SKM-1 (cell line): ENCODE measurements around the gene SGMS1.
"Not testable (repeated sequence)": the region's sequence is repeated elsewhere in the genome, so short reads cannot be mapped to it uniquely, and the experiment has no call there.

Experiments used
- DNase-seq: peaks from one replicate; lab custom pipeline; 2025; ENCODE audit not compliant: unreplicated experiment; lab: John Stamatoyannopoulos, UW

The SGMS1 gene

DNA sequence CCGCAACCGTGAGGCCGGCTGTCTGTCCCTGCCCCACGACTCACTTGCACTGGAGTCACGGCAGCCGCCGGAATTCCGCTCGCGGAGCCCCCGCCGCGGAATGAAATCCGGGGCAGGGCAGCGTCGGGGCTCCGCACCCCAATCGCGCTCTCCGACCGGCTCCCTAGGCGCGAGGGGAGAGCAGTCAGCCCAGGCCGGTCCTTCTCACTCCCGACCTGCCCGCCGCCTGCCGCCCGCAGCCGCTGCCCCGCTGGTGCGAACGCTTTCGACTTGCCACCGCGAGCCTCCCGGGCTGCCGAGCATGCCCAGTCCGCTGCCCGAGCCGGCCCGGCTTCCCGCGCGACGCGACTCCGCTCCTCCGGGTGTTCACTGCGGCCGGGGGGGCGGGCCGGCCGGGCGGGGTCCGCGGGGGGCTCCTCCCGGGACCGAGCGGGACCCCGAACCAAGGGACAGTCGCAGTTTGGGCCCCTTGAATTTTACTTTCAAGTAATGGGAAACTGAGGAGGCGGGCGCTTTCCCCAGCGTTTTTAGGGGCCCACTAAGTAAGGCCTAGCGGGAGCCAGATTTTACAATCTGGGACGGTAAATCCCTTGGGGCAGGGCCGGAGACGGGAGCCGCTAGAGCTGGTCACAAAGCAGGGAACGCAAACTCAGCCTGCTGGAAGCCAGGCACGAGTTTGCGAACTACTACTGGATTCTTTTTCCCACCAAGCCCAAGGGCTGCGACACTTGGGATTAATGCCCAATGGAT lies at the start of gene SGMS1:
TSS of gene SGMS1 (minus strand) at position 294 of the 750 bp plus-strand sequence. CDS start 279,842 bp downstream, outside the sequence.
- DNase-seq: peak; percentile 44

DNA sequence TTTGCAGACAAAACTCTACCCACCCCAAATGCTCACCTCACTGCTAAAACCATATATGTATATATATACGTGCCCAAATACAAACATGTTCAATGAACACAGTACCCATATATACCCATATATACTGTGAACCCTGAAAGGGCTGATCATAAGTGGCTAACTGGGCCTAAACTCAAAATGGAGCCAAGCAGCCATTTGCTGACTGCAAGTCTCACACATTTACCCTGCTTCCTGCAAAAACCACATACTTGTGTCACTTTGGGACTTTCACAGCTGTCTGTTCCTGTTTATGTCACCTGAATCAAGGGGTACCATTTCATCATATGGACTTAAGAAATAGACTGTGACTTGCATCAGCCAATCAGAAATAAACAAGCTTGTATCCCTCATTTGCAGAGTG lies 48.4 kb upstream of the SGMS1 start:
- peak; percentile 7 for DNase-seq

DNA sequence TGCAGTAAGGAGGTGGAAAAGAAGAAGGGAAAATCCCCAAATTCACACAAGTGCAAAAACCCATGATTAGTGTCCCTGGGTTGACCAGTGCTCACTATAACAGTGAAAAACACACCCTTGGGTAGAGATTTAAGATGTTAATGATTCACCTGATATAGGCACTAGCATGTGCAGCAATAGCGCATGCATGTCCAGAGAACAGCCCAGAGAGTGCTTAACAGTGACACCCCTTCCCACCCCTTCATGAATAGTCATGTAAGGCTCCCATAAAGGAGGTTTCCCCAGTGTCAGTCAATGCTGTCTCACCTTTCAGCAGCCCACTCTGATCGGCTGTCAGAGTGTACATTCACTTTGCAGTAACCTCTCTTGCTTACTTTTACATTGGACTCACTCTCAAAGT lies 47.9 kb upstream of the SGMS1 start:
- DNase-seq: not testable (repeated sequence)

DNA sequence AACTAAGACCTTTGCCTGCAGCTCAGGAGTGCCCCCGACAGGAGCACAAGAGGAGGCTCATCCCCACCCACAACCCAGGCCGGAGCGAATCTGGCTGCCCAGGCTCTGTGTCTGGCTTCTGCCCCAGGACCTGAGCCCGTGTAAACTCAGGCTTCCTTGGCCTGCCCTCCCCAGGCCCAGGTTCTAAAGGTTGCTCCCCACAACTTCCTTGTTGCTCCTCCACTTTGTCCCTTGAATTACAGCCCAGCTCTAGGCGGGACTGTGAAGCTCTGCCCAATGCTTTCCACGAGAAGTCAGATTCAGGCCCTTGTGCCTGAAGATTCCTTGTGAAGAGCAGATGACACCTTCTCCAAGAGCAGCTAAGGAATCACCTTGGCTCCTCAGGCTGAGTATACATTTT lies 46.2 kb upstream of the SGMS1 start:
- not testable (repeated sequence) for DNase-seq

DNA sequence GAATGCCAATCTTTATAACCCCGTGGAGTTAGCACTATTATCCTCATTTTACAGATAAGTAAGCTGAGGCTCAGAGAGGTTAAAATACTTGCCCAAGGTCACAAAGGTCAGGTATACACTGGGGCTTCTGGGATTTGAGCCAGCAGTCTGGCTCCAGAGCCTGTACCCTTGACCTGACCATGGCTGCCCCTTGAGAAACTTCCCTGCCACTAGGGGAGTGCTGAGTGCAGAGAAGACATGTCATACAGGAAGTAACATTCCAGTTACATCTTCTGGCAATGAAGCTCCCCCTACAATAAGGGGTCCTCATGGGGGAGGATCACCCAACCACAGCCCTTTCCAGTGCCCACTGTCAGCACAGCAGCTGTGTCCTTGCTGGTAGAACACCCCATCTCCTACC lies 43.6 kb upstream of the SGMS1 start:
- not testable (repeated sequence) for DNase-seq

DNA sequence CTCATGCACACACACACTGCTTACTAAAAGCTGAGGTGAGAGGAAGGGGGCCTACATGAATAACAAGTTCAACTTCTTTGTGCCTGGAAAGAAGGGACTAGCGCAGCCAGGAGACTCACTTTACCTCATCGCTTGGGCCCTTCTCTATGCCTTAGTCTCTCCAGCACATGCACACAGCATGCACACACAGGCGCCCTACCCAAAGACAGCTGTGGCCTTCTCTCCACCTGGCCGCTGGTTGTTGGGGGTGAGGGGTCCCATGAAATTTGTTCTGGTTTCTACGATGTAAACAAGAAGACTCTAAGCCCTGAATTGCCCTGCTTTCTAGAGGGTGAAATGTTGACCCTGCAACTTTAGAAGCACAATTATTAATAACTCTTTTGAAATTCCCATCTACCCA lies 38.7 kb upstream of the SGMS1 start:
- DNase-seq: not testable (repeated sequence)

DNA sequence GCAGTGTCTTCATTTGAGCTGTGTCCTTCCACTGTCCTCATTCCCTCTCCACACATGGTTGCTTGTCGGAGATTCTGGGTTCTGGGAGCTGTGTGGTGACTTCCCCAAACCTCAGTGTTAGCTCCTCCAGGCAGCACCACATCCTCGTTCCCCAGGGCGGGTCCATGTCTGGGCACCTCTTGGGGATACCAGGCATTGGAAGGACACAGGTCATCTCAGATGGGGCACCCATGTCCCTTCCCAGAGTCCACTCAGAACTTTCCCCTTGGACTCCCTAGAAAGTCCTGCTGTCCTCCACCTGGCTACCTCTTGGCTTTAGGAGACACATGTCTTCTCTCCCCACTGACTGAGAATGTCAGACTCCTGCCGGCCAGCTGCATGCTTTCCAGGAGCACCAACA lies 37.8 kb upstream of the SGMS1 start:
- DNase-seq: not testable (repeated sequence)

DNA sequence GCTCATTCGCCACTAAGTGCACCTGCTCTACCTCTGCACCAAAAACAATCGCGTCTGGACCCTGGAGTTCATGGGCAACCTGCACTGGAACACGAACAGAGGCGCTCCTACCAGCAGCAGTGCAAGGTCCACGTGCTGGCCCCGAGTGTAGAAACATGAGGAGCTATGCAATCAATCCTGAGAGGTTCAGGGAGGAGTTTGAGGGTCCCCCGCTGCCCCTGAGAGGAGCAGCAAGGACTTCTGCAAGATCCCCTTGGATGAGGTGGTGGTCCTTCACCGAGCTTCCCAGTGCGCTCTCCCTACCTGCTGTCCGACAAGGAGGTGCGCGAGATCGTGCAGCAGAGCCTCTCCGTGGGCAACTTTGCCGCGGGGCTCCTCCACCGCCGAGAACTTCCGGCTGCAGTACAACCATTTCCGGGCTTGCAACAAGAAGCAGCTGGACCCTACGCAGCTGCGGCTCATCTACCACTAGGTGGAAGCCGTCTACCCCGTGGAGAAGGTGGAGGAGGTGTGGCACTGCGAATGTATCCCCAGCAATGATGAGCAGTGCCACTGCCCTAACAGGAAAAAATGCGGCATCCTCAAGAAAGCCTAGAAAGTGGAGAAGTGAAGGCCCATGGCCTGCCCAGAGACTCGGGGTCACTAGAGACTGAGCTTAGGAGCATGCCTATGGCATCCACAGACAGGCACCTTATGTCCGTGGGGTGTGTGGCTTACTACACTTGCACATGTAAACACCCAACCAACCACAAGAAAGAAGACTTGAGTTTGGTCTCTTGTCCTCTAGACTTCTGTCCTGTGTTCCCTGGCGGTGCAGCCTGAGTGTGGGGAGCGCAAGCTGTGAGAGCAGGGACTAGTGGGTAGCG lies 36.3 kb upstream of the SGMS1 start:
- DNase-seq: not testable (repeated sequence)

DNA sequence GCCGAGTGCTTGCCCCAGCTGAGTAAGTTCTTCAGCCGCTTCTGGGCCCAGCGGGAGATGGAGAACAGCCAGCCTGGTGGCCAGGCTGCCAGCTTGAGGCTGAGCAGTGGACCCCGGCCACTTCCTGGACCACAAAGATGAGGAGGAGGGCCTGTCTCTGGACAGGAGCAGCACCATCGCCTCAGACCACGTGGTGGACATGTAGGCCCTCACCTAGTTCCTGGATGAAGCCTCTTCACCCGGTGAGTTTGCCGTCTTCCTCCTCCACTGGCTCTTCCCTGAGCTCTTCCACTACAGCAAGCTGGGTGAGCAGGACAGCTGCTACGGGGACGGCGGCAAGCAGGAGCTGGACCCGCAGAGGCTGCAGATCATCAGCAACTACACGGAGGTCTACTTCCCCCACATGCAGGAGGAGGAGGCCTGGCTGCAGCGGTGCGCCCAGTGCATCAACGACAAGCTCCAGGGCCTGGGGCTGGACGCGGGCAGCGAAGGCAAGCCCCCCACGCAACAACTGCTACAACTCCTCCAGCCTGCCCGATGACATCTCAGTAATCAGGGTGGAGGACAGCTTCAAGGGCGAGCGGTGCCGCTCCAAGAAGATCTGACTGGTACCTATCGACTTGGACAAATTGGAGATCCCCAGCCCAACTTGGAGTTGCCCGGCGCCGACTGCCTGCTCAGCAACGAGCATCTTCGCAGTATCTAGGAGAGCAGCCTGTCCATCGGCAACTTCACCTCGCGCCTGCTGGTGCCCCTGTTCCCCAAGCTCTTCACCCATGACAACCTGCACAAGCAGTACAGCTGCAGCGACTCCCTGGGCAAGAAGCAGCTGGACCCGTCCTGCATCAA lies 35.5 kb upstream of the SGMS1 start:
- DNase-seq: not testable (repeated sequence)

DNA sequence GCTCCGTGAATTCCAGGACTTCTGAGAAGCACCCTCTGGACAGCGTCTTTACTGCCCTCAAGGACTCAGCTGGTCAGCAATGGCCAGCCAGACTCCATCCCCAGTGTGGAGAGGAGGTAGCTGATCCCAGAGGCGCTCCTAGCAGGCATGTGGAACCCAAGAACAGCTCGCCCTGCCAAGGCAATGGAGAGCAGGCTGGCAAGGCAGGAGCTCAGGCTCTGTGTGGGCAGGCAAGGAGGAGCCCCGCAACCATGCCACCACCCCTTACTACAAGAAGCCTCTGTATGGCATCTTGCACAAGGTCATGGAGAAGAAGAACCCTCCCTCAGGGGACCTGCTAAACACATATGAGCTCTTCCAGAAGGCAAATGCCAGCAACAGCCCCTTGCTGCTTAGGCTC lies 34.4 kb upstream of the SGMS1 start:
- DNase-seq: no peak

DNA sequence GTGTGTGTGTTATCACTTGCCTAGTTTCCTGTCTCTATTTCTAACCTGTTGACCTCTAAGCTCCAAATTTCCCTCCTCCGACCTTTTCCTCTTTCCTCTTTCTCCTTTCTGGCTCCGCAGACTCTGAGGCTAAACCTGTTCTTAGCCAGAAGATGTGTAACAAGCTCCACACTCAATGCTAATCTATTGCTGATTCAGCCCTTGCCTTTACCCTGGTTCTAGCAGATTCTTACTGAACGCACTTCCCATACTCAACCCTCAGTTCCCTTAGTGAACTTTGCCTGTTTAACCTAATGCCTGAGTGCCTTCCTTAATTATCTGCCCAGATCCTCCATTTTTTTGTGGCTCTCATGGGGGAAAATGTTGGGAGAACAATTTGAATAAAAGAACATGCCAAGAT lies 30.0 kb upstream of the SGMS1 start:
- DNase-seq: no peak

DNA sequence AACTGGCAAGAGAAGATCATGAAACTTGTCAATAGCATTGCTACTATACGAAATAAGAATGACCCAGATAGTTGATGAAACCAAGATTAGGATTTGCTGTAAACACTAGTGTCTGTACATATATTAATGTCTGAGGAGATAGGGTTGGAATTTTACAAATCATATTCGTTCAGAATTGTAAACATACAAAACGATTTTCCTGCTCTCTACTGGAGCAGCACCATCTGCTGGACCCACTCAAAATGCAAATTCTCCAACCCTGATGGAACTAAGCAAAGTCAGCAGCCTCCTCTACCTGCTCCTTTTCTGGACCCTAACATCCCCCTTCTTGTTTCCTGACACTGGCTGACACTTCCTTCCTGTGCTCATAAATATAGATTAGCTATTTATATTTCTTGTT lies 29.4 kb upstream of the SGMS1 start:
- peak; percentile 24 for DNase-seq

DNA sequence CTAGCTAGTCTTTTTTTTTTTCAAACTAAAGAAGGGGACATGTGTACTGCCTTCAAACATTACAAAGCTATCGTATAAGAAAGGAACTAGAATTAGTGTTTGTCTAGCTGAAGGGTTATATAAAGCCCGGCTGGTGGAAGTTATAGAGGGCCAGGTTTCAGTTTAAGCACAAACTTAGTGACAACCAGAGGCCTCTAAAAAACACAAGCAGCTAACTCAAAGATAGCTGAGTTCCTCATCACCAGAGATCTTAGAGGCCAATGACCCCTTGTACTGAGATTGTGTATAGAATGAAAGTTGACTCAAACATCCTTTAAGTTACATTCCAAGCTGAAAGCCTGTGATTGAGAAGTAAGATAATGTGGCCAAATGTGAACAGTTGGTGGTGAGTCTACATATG lies 28.1 kb upstream of the SGMS1 start:
- no peak for DNase-seq

DNA sequence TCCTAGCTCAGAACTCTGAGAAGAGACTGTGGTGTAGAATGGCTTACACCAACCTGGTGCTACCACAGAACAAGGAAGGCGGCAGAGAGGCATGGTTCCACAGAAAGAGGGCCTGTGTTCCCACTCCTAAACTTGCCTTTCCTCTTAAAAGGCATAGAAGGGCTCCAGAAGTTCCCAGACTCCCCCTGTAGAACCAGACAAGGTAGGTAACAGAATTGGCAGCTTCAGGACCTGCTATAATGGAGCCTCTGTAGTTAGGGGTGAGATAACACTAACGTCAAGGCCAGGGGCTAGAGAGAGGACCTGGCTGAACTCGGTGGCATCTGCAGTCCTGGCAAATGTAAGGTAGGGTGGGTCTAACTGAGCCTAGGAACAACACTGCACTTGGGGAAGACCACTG lies 26.7 kb upstream of the SGMS1 start:
- no peak for DNase-seq

DNA sequence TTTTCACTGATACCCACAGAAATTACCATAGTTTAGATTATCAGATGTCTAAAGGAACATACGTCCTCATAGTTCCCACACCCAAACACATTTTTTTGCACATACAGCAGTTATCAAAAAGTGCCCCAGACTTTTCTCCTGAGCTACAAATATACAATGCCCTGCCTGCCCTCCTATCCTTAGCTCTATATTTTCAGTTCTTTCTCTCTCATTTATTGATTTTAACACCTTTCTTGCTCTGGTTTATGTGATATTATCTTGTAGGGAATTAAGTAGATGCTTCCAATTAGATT lies 25.1 kb upstream of the SGMS1 start:
- no peak for DNase-seq

DNA sequence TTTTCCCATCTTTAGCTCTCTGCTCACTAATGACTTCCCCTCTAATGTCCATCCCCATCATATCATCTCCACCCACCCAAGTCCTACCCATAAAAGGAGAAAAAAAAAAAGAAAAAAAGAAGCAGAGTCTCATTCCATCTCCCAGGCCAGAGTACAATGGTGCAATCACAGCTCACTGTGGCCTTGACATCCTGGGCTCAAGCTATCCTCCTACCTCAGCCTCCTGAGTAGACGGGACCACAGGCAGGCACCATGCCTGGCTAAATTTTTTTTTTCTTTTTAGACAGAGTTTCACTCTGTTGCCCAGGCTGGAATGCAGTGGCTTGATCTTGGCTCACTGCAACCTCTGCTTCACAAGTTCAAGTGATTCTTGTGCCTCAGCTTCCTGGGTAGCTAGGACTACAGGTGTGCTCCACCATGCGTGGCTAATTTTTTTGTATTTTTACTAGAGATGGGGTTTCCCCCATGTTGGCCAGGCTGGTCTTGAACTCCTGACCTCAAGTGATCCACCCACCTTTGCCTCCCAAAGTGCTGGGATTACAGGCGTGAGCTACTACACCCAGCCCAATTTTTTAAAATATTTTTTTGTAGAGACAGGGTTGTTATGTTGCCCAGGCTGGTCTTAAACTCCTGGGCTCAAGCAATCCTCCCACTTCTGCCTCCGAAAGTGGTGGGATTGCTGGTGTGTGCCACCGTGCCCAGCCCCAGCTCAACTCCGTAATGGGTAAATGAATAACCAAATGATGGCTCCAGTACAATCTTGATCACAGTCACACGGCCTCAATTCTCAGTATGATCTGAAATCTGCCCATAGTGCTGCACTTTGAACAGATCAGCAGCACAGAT lies 24.6 kb upstream of the SGMS1 start:
- DNase-seq: no peak

DNA sequence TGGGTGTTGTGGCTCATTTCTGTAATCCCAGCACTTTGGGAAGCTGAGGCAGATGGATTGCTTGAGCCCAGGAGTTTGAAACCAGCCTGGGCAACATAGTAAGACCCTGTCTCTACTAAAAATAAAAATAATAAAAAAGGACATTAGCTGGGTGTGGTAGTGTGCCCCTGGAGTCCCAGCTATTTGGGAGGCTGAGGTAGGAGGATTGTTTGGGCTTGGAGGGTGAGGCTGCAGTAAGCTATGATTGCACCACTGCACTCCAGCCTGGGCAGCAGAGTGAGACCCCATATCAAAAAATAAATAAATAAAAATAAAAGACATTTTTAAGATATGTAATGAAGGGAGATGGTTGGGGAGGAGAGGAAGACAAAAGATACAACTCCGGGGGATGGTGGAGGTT lies 23.6 kb upstream of the SGMS1 start:
- not testable (repeated sequence) for DNase-seq

DNA sequence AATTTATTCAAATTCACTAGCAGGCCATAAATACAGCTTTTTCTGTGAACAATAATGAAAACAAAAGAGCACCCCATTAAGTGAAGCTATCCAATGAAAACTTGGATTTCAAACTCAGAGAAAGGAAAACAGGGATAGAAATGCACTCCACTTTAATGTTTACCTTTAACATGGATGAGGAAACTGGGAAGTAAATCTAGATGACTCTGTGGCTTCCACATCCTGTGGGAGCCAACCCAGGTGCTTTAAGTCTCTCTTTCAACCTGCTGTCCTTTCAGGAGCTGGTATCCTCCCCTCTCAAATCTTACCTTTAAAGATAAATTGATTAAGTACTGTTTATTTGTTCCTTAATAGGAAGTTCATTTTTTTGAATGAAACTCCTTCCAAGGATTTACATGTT lies 21.5 kb upstream of the SGMS1 start:
- no peak for DNase-seq

DNA sequence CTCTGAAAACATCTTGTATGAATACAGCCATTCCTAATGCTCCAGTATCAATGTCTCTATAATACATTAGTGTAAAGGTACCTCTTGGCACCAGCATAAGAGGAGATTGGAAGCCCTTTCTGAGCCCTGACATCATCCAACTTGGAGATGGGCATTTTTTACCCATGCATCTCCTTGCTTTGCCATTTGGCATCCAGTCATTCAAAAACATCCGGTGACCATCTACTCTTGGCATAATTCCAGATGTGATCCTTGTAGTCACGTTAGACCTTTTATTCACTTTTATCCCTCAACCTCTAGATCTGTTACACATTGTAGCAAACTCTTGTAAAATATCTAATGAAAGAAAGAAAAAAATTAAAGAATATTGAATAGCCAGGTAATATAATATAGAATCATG lies 17.9 kb upstream of the SGMS1 start:
- DNase-seq: no peak

DNA sequence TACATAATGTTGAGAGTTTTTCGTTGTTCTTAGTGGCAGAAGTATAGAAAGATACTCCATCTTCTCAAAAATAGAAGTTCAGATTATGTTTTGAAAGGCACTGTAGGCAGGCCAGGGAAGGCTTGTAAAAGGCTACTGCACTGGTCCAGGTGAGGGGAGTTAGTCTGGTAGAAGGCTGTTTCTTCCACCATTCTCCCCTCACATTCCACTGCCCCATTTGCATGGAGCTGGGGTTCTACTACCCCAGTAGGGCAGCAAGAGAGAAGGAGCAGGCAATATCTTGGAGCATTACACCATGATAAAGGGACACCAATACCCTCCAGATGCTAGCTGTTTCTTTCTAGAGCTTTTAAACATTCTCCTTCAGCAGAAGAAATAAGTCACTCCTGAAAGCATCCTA lies 16.5 kb upstream of the SGMS1 start:
- DNase-seq: no peak
